SH-SY5Y (cell line): Measurements from ENCODE around the gene NR5A2.

ENCODE experiments used
- GATA2 ChIP-seq: IDR thresholded peaks from 2 replicates; pipeline ENCODE4 v1.6.1; 2011; ENCODE audit warnings: mild to moderate bottlenecking, low read depth, low read length
- GATA3 ChIP-seq: IDR thresholded peaks from 2 replicates; pipeline ENCODE4 v1.6.1; 2011; ENCODE audit warnings: low read depth, mild to moderate bottlenecking, low read length, moderate library complexity

- TF ChIP-seq GATA2: no peak
- no peak for TF ChIP-seq GATA3
These were observed 12.5 kb downstream of the NR5A2 start for GRCh38 chr1:200039849-200040474.
